Activated CD4-positive, alpha-beta T cell treated with anti-CD3 and anti-CD28 coated beads for 24 hours (primary cell): Measurements from ENCODE around the gene LIN9.
"Not testable (repeated sequence)": the region's sequence is repeated elsewhere in the genome, so short reads cannot be mapped to it uniquely, and the experiment has no call there.

Experiments
- DNase-seq, 2 donors: peaks; one replicate each; pipeline ENCODE4 v3.0.0-alpha.2; 2020; ENCODE audit warnings: low read depth in 2 of 2

LIN9 gene

GRCh38 chr1:226274138-226274537 lies 34.8 kb downstream of the LIN9 start:
- no peak for DNase-seq

- DNase-seq = not testable (repeated sequence)
Observed at GRCh38 chr1:226272233-226272902, 36.6 kb downstream of the LIN9 start.

GRCh38 chr1:226268421-226269124 lies 40.4 kb downstream of the LIN9 start:
- DNase-seq = no peak

- DNase-seq = no peak
Observed at GRCh38 chr1:226261818-226262217, 47.1 kb downstream of the LIN9 start.

GRCh38 chr1:226255380-226255779 lies 53.6 kb downstream of the LIN9 start:
- no peak for DNase-seq

- no peak for DNase-seq
Observed at GRCh38 chr1:226253933-226254332, 55.0 kb downstream of the LIN9 start.

GRCh38 chr1:226252841-226253240 lies 56.1 kb downstream of the LIN9 start:
- not testable (repeated sequence) for DNase-seq

GRCh38 chr1:226250511-226250910 lies 58.5 kb downstream of the LIN9 start:
- DNase-seq = no peak

GRCh38 chr1:226248796-226249195 lies 60.2 kb downstream of the LIN9 start:
- no peak for DNase-seq

- no peak for DNase-seq
Observed at GRCh38 chr1:226248091-226248490, 60.9 kb downstream of the LIN9 start.

- DNase-seq = no peak
Observed at GRCh38 chr1:226239421-226239820, 69.5 kb downstream of the LIN9 start.

- no peak for DNase-seq
Observed at GRCh38 chr1:226236826-226237225, 72.1 kb downstream of the LIN9 start.

- no peak for DNase-seq
Observed at GRCh38 chr1:226233806-226234205, 75.2 kb downstream of the LIN9 start.

- no peak for DNase-seq
Observed at GRCh38 chr1:226233293-226233692, 75.7 kb downstream of the LIN9 start.

GRCh38 chr1:226226601-226227000 lies 82.4 kb downstream of the LIN9 start:
- no peak for DNase-seq

GRCh38 chr1:226223786-226224244 lies 85.1 kb downstream of the LIN9 start:
- DNase-seq = no peak

GRCh38 chr1:226223157-226223785 lies 85.7 kb downstream of the LIN9 start, which contains the start of gene MIXL1:
Gene MIXL1, plus strand, starts transcription at chr1:226223664. Its CDS starts 18 bp downstream, at chr1:226223682.
- no peak for DNase-seq

GRCh38 chr1:226222686-226223085 lies 86.3 kb downstream of the LIN9 start:
- DNase-seq = no peak

- no peak for DNase-seq
Observed at GRCh38 chr1:226220473-226221189, 88.3 kb downstream of the LIN9 start.

GRCh38 chr1:226217273-226217672 lies 91.7 kb downstream of the LIN9 start:
- no peak for DNase-seq

GRCh38 chr1:226216056-226216455 lies 92.9 kb downstream of the LIN9 start:
- no peak for DNase-seq

- no peak for DNase-seq
Observed at GRCh38 chr1:226215239-226215638, 93.7 kb downstream of the LIN9 start.
